Panc1 (cell line): Measurements from ENCODE around the gene ADIPOR2. TPM values are rescaled to one million over a fixed set of nuclear protein-coding genes. Genes with fewer than 3 reads are reported as not detected.

Experiments
- ATAC-seq: fragments of 200-7000 bp; cut with Tn5 transposase; 2 replicates; pipeline ENCODE4 v1.9.1; 2020; ENCODE audit warnings: mild to moderate bottlenecking, moderate library complexity
- BruUV-seq: library from RNA; stranded (reverse); fragments of 400-500 nt; replicated peaks from 2 replicates; lab custom pipeline; 2021; lab: Mats Ljungman, UMichigan
- CTCF ChIA-PET: fragments of 300-600 bp; sonication (Branson Sonifier 250); formaldehyde crosslinking; loops from one replicate; lab custom pipeline; 2022; ENCODE audit warnings: antibody characterized with exemption; lab: Charles Lee
- POLR2A ChIA-PET: fragments of 300-600 bp; sonication (Branson Sonifier 250); formaldehyde crosslinking; loops from one replicate; lab custom pipeline; 2022; ENCODE audit warnings: antibody characterized with exemption; lab: Charles Lee
- DNase-seq: peaks from one replicate; pipeline ENCODE4 v3.0.0-alpha.2; 2010; ENCODE audit warnings: low read depth, low spot score
- H3K27ac ChIP-seq: 2 replicates; pipeline ENCODE4 v1.5.1; 2011; ENCODE audit warnings: mild to moderate bottlenecking, low read length, inconsistent platforms
- H3K27me3 ChIP-seq: fragments of 200-500 bp; sonication (Bioruptor generic); 2 replicates; pipeline ENCODE4 v1.6.0; 2014; ENCODE audit warnings: low read length, inconsistent platforms; ENCODE audit not compliant: control insufficient read depth, insufficient read depth
- H3K36me3 ChIP-seq: fragments of 200-500 bp; sonication (Bioruptor generic); 2 replicates; pipeline ENCODE4 v1.5.1; 2014; ENCODE audit warnings: inconsistent platforms, mild to moderate bottlenecking, low read length, moderate library complexity; ENCODE audit not compliant: control insufficient read depth, insufficient read depth
- H3K4me1 ChIP-seq: 2 replicates; pipeline ENCODE4 v1.5.1; 2011; ENCODE audit warnings: inconsistent platforms, mild to moderate bottlenecking, low read length, moderate library complexity; ENCODE audit not compliant: control insufficient read depth, insufficient read depth
- H3K4me3 ChIP-seq, 2 experiments: 2 replicates each; pipeline ENCODE4 v1.5.1; 2011 to 2012; ENCODE audit warnings: low read depth in 2 of 2, low read length in 2 of 2, mild to moderate bottlenecking in 2 of 2, inconsistent platforms in 1 of 2, moderate library complexity in 1 of 2
- H3K9me3 ChIP-seq: fragments of 200-500 bp; sonication (Bioruptor generic); 2 replicates; pipeline ENCODE4 v1.5.1; 2014; ENCODE audit warnings: low read depth, mild to moderate bottlenecking, inconsistent platforms, low read length, moderate library complexity; ENCODE audit not compliant: control insufficient read depth, insufficient read depth
- POLR2AphosphoS5 ChIP-seq: IDR thresholded peaks from 2 replicates; pipeline ENCODE4 v1.6.1; 2012; ENCODE audit warnings: mild to moderate bottlenecking, low read depth, low read length, moderate library complexity
- SIN3A ChIP-seq: IDR thresholded peaks from 2 replicates; pipeline ENCODE4 v1.6.1; 2012; ENCODE audit warnings: low read depth, mild to moderate bottlenecking, low read length, moderate library complexity, borderline replicate concordance; ENCODE audit not compliant: insufficient read depth
- TCF7L2 ChIP-seq: IDR thresholded peaks from 2 replicates; pipeline ENCODE4 v1.6.1; 2011; ENCODE audit warnings: mild to moderate bottlenecking, low read depth, low read length, inconsistent platforms
- in situ Hi-C: cut with HindIII; loops from 2 replicates; pipeline ENCODE4 v1.10.0; 2016; ENCODE audit warnings: low sequenced_read_pairs, low pct_unique_long_range_greater_than_20kb
- intact Hi-C: fragments of 100-400 bp; cut with micrococcal nuclease; formaldehyde crosslinking; loops from one replicate; pipeline ENCODE4 v1.10.0; 2022; ENCODE audit not compliant: unreplicated experiment
- total RNA-seq: library from RNA; stranded (reverse); gene quantifications from one replicate; pipeline ENCODE4 v1.2.1, GENCODE V29; 2021; ENCODE audit not compliant: unreplicated experiment
- TF ChIP-seq, protein P1 (sequence below), 2 experiments: IDR thresholded peaks; 2 replicates each; pipeline ENCODE4 v1.6.1; 2011 to 2012; ENCODE audit warnings: low read depth in 2 of 2, control low read depth in 1 of 2, low read length in 1 of 2, mild to moderate bottlenecking in 1 of 2, moderate library complexity in 1 of 2; ENCODE audit not compliant: insufficient read depth in 1 of 2
- TF ChIP-seq, protein P2 (sequence below): fragments of 450-650 bp; IDR thresholded peaks from 2 replicates; pipeline ENCODE4 v1.5.1; 2017; ENCODE audit warnings: mild to moderate bottlenecking

Gene ADIPOR2
- total RNA-seq, 1 experiment from 2014 or later: 76.0 TPM

DNA sequence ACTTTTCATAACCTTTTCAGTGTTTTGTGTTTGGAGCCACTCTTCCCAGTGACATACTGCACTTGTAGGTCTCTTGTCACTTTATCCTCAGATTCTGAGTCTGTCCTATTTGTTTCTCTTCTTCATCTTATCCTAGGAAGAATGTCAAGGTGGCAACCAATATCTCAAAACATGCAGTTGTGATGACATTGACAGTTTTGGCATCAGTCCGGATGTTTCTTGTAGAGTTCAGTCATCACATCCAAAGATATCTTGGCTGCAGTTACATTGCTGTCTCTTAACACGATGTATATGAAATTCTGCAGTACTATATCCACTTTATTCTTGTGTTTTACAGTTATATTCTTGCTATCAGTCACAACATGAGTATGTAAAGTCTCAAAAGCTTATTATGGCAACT is 6.4 kb downstream of the ADIPOR2 start:
- no TSS peak for BruUV-seq
- ChIA-PET POLR2A (no interaction called here), CTCF (interaction anchor here (0.6 kb wide), 1 partner anchor 102 kb away, joined by 3 read pairs; no protein-coding TSS in a partner anchor)
- in situ Hi-C loops: no loop called here
- no peak overlapping the region for H3K27ac ChIP-seq
- no peaks in the 10 kb centered on the region for H3K9me3 ChIP-seq
- TF ChIP-seq, protein P1, sequence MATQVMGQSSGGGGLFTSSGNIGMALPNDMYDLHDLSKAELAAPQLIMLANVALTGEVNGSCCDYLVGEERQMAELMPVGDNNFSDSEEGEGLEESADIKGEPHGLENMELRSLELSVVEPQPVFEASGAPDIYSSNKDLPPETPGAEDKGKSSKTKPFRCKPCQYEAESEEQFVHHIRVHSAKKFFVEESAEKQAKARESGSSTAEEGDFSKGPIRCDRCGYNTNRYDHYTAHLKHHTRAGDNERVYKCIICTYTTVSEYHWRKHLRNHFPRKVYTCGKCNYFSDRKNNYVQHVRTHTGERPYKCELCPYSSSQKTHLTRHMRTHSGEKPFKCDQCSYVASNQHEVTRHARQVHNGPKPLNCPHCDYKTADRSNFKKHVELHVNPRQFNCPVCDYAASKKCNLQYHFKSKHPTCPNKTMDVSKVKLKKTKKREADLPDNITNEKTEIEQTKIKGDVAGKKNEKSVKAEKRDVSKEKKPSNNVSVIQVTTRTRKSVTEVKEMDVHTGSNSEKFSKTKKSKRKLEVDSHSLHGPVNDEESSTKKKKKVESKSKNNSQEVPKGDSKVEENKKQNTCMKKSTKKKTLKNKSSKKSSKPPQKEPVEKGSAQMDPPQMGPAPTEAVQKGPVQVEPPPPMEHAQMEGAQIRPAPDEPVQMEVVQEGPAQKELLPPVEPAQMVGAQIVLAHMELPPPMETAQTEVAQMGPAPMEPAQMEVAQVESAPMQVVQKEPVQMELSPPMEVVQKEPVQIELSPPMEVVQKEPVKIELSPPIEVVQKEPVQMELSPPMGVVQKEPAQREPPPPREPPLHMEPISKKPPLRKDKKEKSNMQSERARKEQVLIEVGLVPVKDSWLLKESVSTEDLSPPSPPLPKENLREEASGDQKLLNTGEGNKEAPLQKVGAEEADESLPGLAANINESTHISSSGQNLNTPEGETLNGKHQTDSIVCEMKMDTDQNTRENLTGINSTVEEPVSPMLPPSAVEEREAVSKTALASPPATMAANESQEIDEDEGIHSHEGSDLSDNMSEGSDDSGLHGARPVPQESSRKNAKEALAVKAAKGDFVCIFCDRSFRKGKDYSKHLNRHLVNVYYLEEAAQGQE (IDR thresholded peaks at IDR 0.05; ENCODE audit: insufficient read depth in 1 of 2, low read depth in 2 of 2, low read length in 1 of 2): no peak
- TF ChIP-seq POLR2AphosphoS5 (no peak), TCF7L2 (no peak), SIN3A (no peak)
- TF ChIP-seq, protein P2, sequence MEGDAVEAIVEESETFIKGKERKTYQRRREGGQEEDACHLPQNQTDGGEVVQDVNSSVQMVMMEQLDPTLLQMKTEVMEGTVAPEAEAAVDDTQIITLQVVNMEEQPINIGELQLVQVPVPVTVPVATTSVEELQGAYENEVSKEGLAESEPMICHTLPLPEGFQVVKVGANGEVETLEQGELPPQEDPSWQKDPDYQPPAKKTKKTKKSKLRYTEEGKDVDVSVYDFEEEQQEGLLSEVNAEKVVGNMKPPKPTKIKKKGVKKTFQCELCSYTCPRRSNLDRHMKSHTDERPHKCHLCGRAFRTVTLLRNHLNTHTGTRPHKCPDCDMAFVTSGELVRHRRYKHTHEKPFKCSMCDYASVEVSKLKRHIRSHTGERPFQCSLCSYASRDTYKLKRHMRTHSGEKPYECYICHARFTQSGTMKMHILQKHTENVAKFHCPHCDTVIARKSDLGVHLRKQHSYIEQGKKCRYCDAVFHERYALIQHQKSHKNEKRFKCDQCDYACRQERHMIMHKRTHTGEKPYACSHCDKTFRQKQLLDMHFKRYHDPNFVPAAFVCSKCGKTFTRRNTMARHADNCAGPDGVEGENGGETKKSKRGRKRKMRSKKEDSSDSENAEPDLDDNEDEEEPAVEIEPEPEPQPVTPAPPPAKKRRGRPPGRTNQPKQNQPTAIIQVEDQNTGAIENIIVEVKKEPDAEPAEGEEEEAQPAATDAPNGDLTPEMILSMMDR: no peak
- no peak overlapping the region for H3K4me3 ChIP-seq
- intact Hi-C loops: no loop called here
- peaks cover 21% of the 10 kb centered on the region; the same call in 1 of the 2 replicates for H3K4me1 ChIP-seq
- H3K27me3 ChIP-seq: no peaks in the 10 kb centered on the region
- no peak for ATAC-seq
- DNase-seq: no peak
- H3K36me3 ChIP-seq: no peaks in the 10 kb centered on the region; the same call in 1 of the 2 replicates

- ATAC-seq (no peak), DNase-seq (no peak)
- no TSS peak for BruUV-seq
- no peaks in the 10 kb centered on the region for H3K27me3 ChIP-seq
- 0 out of 2 replicates have a peak, but pooled peaks cover 1% of the 10 kb centered on the region for H3K9me3 ChIP-seq
- no peak for TF ChIP-seq TCF7L2
- no peak for TF ChIP-seq POLR2AphosphoS5
- TF ChIP-seq, protein P2: no peak
- TF ChIP-seq, protein P1 (IDR thresholded peaks at IDR 0.05; ENCODE audit: insufficient read depth in 1 of 2, low read depth in 2 of 2, low read length in 1 of 2): no peak
- no peak for TF ChIP-seq SIN3A
- H3K27ac ChIP-seq: no peak overlapping the region
- H3K4me1 ChIP-seq: peaks cover 22% of the 10 kb centered on the region; the same call in 1 of the 2 replicates
- ChIA-PET POLR2A (no interaction called here), CTCF (interaction anchor here (0.6 kb wide), 1 partner anchor 12 kb away, joined by 5 read pairs; no protein-coding TSS in a partner anchor)
- no peak overlapping the region for H3K4me3 ChIP-seq
- intact Hi-C loops: no loop called here
- H3K36me3 ChIP-seq: no peaks in the 10 kb centered on the region; the same call in 1 of the 2 replicates
- in situ Hi-C loops: no loop called here
Measured at GRCh38 chr12:1698720-1699119, 7.8 kb downstream of the ADIPOR2 start.
